B cell (primary cell): ENCODE measurements around the gene BICDL1. TPM values are rescaled to one million over a fixed set of nuclear protein-coding genes. Genes with fewer than 3 reads are reported as not detected.

Experiments
- ATAC-seq: fragments of 200-7000 bp; cut with Tn5 transposase; one replicate; pipeline ENCODE4 v1.10.0; 2021; ENCODE audit warnings: low read depth, mild to moderate bottlenecking, moderate number of reproducible peaks, moderate library complexity
- CTCF ChIA-PET: fragments of 350-600 bp; sonication (Branson Sonifier 250); formaldehyde crosslinking; loops from one replicate; lab custom pipeline; 2021; ENCODE audit warnings: antibody characterized with exemption, inconsistent platforms; lab: Charles Lee
- POLR2A ChIA-PET: fragments of 350-600 bp; sonication (Branson Sonifier 250); formaldehyde crosslinking; loops from one replicate; lab custom pipeline; 2021; ENCODE audit warnings: antibody characterized with exemption; lab: Charles Lee
- DNase-seq: peaks from one replicate; pipeline ENCODE4 v3.0.0; 2013
- H2AFZ ChIP-seq: 2 replicates; pipeline ENCODE4 v1.6.1; 2012; ENCODE audit warnings: mild to moderate bottlenecking, low read depth, low read length; ENCODE audit not compliant: insufficient read depth, poor library complexity, severe bottlenecking
- H3K27ac ChIP-seq, 2 donors: 1 replicate in 1 of 2; 2 replicates in 1 of 2; pipeline ENCODE4 v1.5.1; 2012 to 2013; ENCODE audit warnings: low read length in 2 of 2, mild to moderate bottlenecking in 2 of 2, moderate library complexity in 1 of 2
- H3K27me3 ChIP-seq, 4 experiments: fragments of 200-600 bp in 1 of 4; sonication (generic) in 1 of 4; replicated peaks in 1 of 4; 1 replicate in 2 of 4; 2 replicates in 2 of 4; pipeline versions ENCODE4 v1.6.1 to v1.7.0; 2013 to 2016; ENCODE audit warnings: low read length in 3 of 4, mild to moderate bottlenecking in 2 of 4, mixed read lengths in 1 of 4, moderate library complexity in 1 of 4; ENCODE audit not compliant: insufficient read depth in 4 of 4, control insufficient read depth in 3 of 4; ENCODE audit errors: control extremely low read depth in 1 of 4
- H3K36me3 ChIP-seq, 2 experiments: replicated peaks in 1 of 2; 1 replicate in 1 of 2; 2 replicates in 1 of 2; pipeline versions ENCODE4 v1.6.1 to v1.7.1; 2013; ENCODE audit warnings: low read length in 1 of 2; ENCODE audit not compliant: insufficient read depth in 2 of 2, control insufficient read depth in 1 of 2; ENCODE audit errors: control extremely low read depth in 1 of 2, extremely low read depth in 1 of 2
- H3K4me1 ChIP-seq, 2 donors: fragments of 200-600 bp in 1 of 2; sonication (generic) in 1 of 2; 1 replicate in 1 of 2; 2 replicates in 1 of 2; pipeline versions ENCODE4 v1.5.1 to v1.6.1; 2013 to 2017; ENCODE audit warnings: low read length in 2 of 2; ENCODE audit not compliant: control insufficient read depth in 2 of 2, insufficient read depth in 2 of 2
- H3K4me2 ChIP-seq: replicated peaks from 2 replicates; pipeline ENCODE3; 2012; ENCODE audit warnings: mild to moderate bottlenecking, low read depth, low read length; ENCODE audit not compliant: poor library complexity, severe bottlenecking
- H3K4me3 ChIP-seq, 5 experiments: fragments of 200-600 bp in 1 of 5; sonication (generic) in 1 of 5; 1 replicate in 3 of 5; 2 replicates in 2 of 5; pipeline versions ENCODE4 v1.5.1 to v1.7.0; 2011 to 2016; ENCODE audit warnings: low read length in 4 of 5, mild to moderate bottlenecking in 4 of 5, low read depth in 2 of 5, control low read depth in 1 of 5, moderate library complexity in 1 of 5; ENCODE audit not compliant: insufficient read depth in 1 of 5; ENCODE audit errors: control extremely low read depth in 1 of 5, extremely low read depth in 1 of 5
- H3K79me2 ChIP-seq: fragments of 200-600 bp; sonication (generic); one replicate; pipeline ENCODE4 v1.6.0; 2016; ENCODE audit warnings: low read length; ENCODE audit not compliant: control insufficient read depth, insufficient read depth
- H3K9ac ChIP-seq: fragments of 200-600 bp; sonication (generic); 2 replicates; pipeline ENCODE4 v1.6.1; 2017; ENCODE audit warnings: mild to moderate bottlenecking, low read length, moderate library complexity
- H3K9me3 ChIP-seq, 3 donors: one replicate each; pipeline versions ENCODE4 v1.6.1 to v1.7.1; 2013; ENCODE audit warnings: low read length in 2 of 3; ENCODE audit not compliant: control insufficient read depth in 2 of 3, insufficient read depth in 1 of 3; ENCODE audit errors: control extremely low read depth in 1 of 3
- H4K20me1 ChIP-seq: 2 replicates; pipeline ENCODE4 v1.6.0; 2012; ENCODE audit warnings: mild to moderate bottlenecking, low read length; ENCODE audit not compliant: insufficient read depth, control insufficient read depth, poor library complexity, severe bottlenecking
- H3K27ac Mint-ChIP-seq: one replicate; pipeline ENCODE4 v1.8.0; 2021; ENCODE audit warnings: mixed read lengths
- H3K27me3 Mint-ChIP-seq: one replicate; pipeline ENCODE4 v1.8.0; 2021; ENCODE audit warnings: mixed read lengths
- H3K4me1 Mint-ChIP-seq: one replicate; pipeline ENCODE4 v1.8.0; 2021; ENCODE audit warnings: mixed read lengths
- H3K4me3 Mint-ChIP-seq: one replicate; pipeline ENCODE4 v1.8.0; 2021; ENCODE audit warnings: mixed read lengths
- H3K9me3 Mint-ChIP-seq: one replicate; pipeline ENCODE4 v1.8.0; 2022; ENCODE audit warnings: mixed read lengths; ENCODE audit not compliant: insufficient read depth
- CTCF ChIP-seq: fragments of 200-600 bp; IDR thresholded peaks from one replicate; pipeline ENCODE4 v1.8.0; 2022; ENCODE audit warnings: antibody characterized with exemption, mild to moderate bottlenecking
- EZH2 ChIP-seq: IDR thresholded peaks from 2 replicates; pipeline ENCODE4 v1.6.1; 2012; ENCODE audit warnings: borderline replicate concordance, low read depth, mild to moderate bottlenecking, moderate library complexity, low read length; ENCODE audit not compliant: insufficient read depth, poor library complexity, severe bottlenecking
- WGBS: methylation state at CpG from one replicate; pipeline ENCODE4 v1.1.5; 2013; ENCODE audit warnings: missing lambda C conversion rate; ENCODE audit not compliant: insufficient coverage; 5-methylcytosine and 5-hydroxymethylcytosine counted together
- intact Hi-C: fragments of 100-400 bp; cut with micrococcal nuclease; formaldehyde crosslinking; loops from one replicate; pipeline ENCODE4 v1.10.0; 2022
- polyA plus RNA-seq: library from polyadenylated mRNA; depleted of rRNA; stranded (reverse); fragments of >200 nt; gene quantifications from 2 replicates; pipeline ENCODE4 v1.2.3, GENCODE V29; 2012
- total RNA-seq, 2 donors: library from RNA; stranded (reverse); fragments of 120-200 nt in 1 of 2; gene quantifications; 1 replicate in 1 of 2; 2 replicates in 1 of 2; pipeline versions ENCODE4 v1.2.3 to v1.2.4, GENCODE V29; 2013 to 2022

Gene BICDL1
- total and polyA plus RNA-seq, 2 donors (not counting 1 experiment from before 2014, with no cell fraction given), result 15.6 to 41.5 TPM

GRCh38 chr12:120092551-120093335, 103.7 kb downstream of the BICDL1 start:
- no peak for ATAC-seq
- H3K4me2 ChIP-seq, result no peak overlapping the region
- no peak overlapping the region for H3K27ac Mint-ChIP-seq
- no peak overlapping the region for H2AFZ ChIP-seq
- H3K9ac ChIP-seq, result no peak overlapping the region
- peaks cover 0 to 26% of the 10 kb centered on the region in 2 experiments for H3K36me3 ChIP-seq
- H3K27me3 ChIP-seq, result no peaks in the 10 kb centered on the region
- H4K20me1 ChIP-seq, result peaks cover 32% of the 10 kb centered on the region
- no peak overlapping the region for H3K4me3 ChIP-seq
- H3K4me1 Mint-ChIP-seq, result peaks cover 3% of the 10 kb centered on the region
- no peak overlapping the region for H3K27ac ChIP-seq
- no peaks in the 10 kb centered on the region for H3K9me3 Mint-ChIP-seq
- POLR2A ChIA-PET, result interaction anchor here (0.5 kb wide), 1 partner anchor 19 kb away, joined by 3 read pairs; no protein-coding TSS in a partner anchor
- whole genome bisulfite sequencing, result 96% methylated on average over 22 of the region's 23 CpGs
- H3K79me2 ChIP-seq, result peaks cover 9% of the 10 kb centered on the region
- no peak for TF ChIP-seq CTCF
- TF ChIP-seq EZH2, result no peak
- no peak overlapping the region for H3K4me3 Mint-ChIP-seq
- H3K4me1 ChIP-seq, result peaks cover 1 to 3% of the 10 kb centered on the region in 2 donors
- no peaks in the 10 kb centered on the region for H3K27me3 Mint-ChIP-seq
- CTCF ChIA-PET, result interaction anchor here (1.0 kb wide), 1 partner anchor 71 kb away, joined by 3 read pairs; no protein-coding TSS in a partner anchor
- H3K9me3 ChIP-seq, result no peaks in the 10 kb centered on the region
- DNase-seq, result no peak
- intact Hi-C loops, result no loop called here

GRCh38 chr12:120093336-120093591, 104.2 kb downstream of the BICDL1 start:
- Histone ChIP-seq H3K27ac (no peak overlapping the region), H3K27me3 (no peaks in the 10 kb centered on the region), H2AFZ (no peak overlapping the region), H3K4me1 (no peaks in the 10 kb centered on the region), H3K79me2 (peaks cover 9% of the 10 kb centered on the region), H3K4me2 (no peak overlapping the region), H3K4me3 (no peak overlapping the region), H3K36me3 (peaks cover 0 to 29% of the 10 kb centered on the region in 2 experiments), H3K9ac (no peak overlapping the region), H3K9me3 (no peaks in the 10 kb centered on the region), H4K20me1 (peaks cover 36% of the 10 kb centered on the region)
- ChIA-PET CTCF (no interaction called here), POLR2A (no interaction called here)
- Mint-ChIP-seq H3K27ac (no peak overlapping the region), H3K9me3 (no peaks in the 10 kb centered on the region), H3K4me3 (no peak overlapping the region), H3K27me3 (no peaks in the 10 kb centered on the region), H3K4me1 (peaks cover 2% of the 10 kb centered on the region)
- intact Hi-C loops, result no loop called here
- ATAC-seq (no peak), DNase-seq (no peak)
- 92% methylated on average over 4 of the region's 4 CpGs for WGBS
- no peak for TF ChIP-seq CTCF
- no peak for TF ChIP-seq EZH2
